K562 (cell line): ENCODE measurements around the gene VIPR2. TPM values are rescaled to one million over a fixed set of nuclear protein-coding genes. Genes with fewer than 3 reads are reported as not detected.

Source experiments
- ATAC-seq: fragments of 200-7000 bp; cut with Tn5 transposase; 3 replicates; pipeline ENCODE4 v1.9.1; 2020; ENCODE audit warnings: moderate library complexity
- BruUV-seq: library from RNA; stranded (reverse); fragments of 400-500 nt; replicated peaks from 2 replicates; lab custom pipeline; 2021; lab: Mats Ljungman, UMichigan
- CTCF ChIA-PET: fragments of 300-600 bp; formaldehyde crosslinking; extraction: SDS; loops from one replicate; lab custom pipeline; 2021; ENCODE audit warnings: low intra/inter-chr PET ratio; lab: Yijun Ruan, JAX
- POLR2A ChIA-PET: fragments of 300-600, 350-650 bp; sonication (Branson Sonifier 250); formaldehyde crosslinking; extraction: SDS; loops from one replicate; lab custom pipeline; 2021; ENCODE audit warnings: antibody characterized with exemption, inconsistent platforms; lab: Yijun Ruan, JAX
- DNase-seq, 4 experiments: peaks; one replicate each; pipeline versions ENCODE4 v3.0.0 to v3.0.0-alpha.2; 2011 to 2018; ENCODE audit warnings: low spot score in 3 of 4, mixed read lengths in 3 of 4; ENCODE audit errors: extremely low read depth in 1 of 4
- FAIRE-seq: peaks from 2 replicates; lab custom pipeline; 2011; peaks lifted over from hg19 to GRCh38; lab: Jason Lieb, UNC
- H2AFZ ChIP-seq: 2 replicates; pipeline ENCODE4 v1.6.0; 2011; ENCODE audit warnings: low read depth, low read length, control low read depth, inconsistent platforms
- H3K27ac ChIP-seq: fragments of 200-600 bp; 3 replicates; pipeline ENCODE4 v1.8.0; 2011; ENCODE audit warnings: low read depth, mild to moderate bottlenecking, control low read depth, inconsistent platforms, low read length, moderate library complexity, mixed read lengths; ENCODE audit errors: extremely low read depth
- H3K27me3 ChIP-seq, 2 experiments: fragments of 300-600 bp in 1 of 2; 2 replicates in 1 of 2; 3 replicates in 1 of 2; pipeline versions ENCODE4 v1.6.0 to v1.8.0; 2011; ENCODE audit warnings: inconsistent platforms in 2 of 2, low read length in 2 of 2, mild to moderate bottlenecking in 1 of 2, mixed read lengths in 1 of 2, moderate library complexity in 1 of 2; ENCODE audit not compliant: control insufficient read depth in 2 of 2, insufficient read depth in 2 of 2
- H3K36me3 ChIP-seq: fragments of 300-600 bp; 3 replicates; pipeline ENCODE4 v1.8.0; 2011; ENCODE audit warnings: mild to moderate bottlenecking, low read length, inconsistent platforms; ENCODE audit not compliant: control insufficient read depth, insufficient read depth
- H3K4me1 ChIP-seq, 2 experiments: fragments of 200-600 bp in 1 of 2; replicated peaks in 1 of 2; 2 replicates in 1 of 2; 3 replicates in 1 of 2; pipeline versions ENCODE4 v1.5.1 to v1.8.0; 2011; ENCODE audit warnings: inconsistent platforms in 2 of 2, low read length in 2 of 2, mild to moderate bottlenecking in 1 of 2, mixed read lengths in 1 of 2, moderate library complexity in 1 of 2; ENCODE audit not compliant: control insufficient read depth in 2 of 2, insufficient read depth in 2 of 2
- H3K4me2 ChIP-seq: 2 replicates; pipeline ENCODE4 v1.6.1; 2011; ENCODE audit warnings: low read length, control low read depth, inconsistent platforms, mixed read lengths; ENCODE audit not compliant: insufficient read depth
- H3K4me3 ChIP-seq: fragments of 200-600 bp; sonication (generic), shearing (Covaris generic); 2 replicates; pipeline ENCODE4 v1.5.1; 2016; ENCODE audit warnings: control low read depth, inconsistent platforms
- H3K79me2 ChIP-seq: fragments of 200-600 bp; 3 replicates; pipeline ENCODE4 v1.8.0; 2011; ENCODE audit warnings: low read length, inconsistent platforms; ENCODE audit not compliant: control insufficient read depth, insufficient read depth
- H3K9ac ChIP-seq, 2 experiments: 2 replicates each; pipeline versions ENCODE4 v1.6.0 to v1.6.1; 2011; ENCODE audit warnings: low read depth in 2 of 2, low read length in 2 of 2, control low read depth in 1 of 2, inconsistent platforms in 1 of 2, mild to moderate bottlenecking in 1 of 2, mixed read lengths in 1 of 2; ENCODE audit not compliant: insufficient read depth in 1 of 2
- H3K9me1 ChIP-seq: one replicate; pipeline ENCODE4 v1.6.0; 2011; ENCODE audit warnings: inconsistent platforms, mild to moderate bottlenecking, low read length, moderate library complexity; ENCODE audit not compliant: control insufficient read depth, insufficient read depth
- H3K9me3 ChIP-seq: replicated peaks from 2 replicates; pipeline ENCODE4 v1.5.1; 2011; ENCODE audit warnings: low read depth, low read length, inconsistent platforms; ENCODE audit not compliant: control insufficient read depth, insufficient read depth
- H4K20me1 ChIP-seq: replicated peaks from 2 replicates; pipeline ENCODE4 v1.6.1; 2011; ENCODE audit warnings: low read length, inconsistent platforms, mixed read lengths; ENCODE audit not compliant: control insufficient read depth, insufficient read depth
- ATF2 ChIP-seq: sonication (generic); formaldehyde crosslinking; IDR thresholded peaks from 2 replicates; pipeline ENCODE4 v1.8.1; 2022; ENCODE audit warnings: missing genetic modification reagents
- C11orf30 ChIP-seq: fragments of 450-650 bp; IDR thresholded peaks from 2 replicates; pipeline ENCODE4 v1.6.1; 2016; ENCODE audit warnings: low read depth, mild to moderate bottlenecking
- DDX20 ChIP-seq: fragments of 450-650 bp; IDR thresholded peaks from 2 replicates; pipeline ENCODE4 v1.6.1; 2016; ENCODE audit warnings: missing genetic modification characterization, low read depth, mild to moderate bottlenecking, missing compliant biosample characterization, moderate library complexity
- DPF2 ChIP-seq: fragments of 450-650 bp; IDR thresholded peaks from 2 replicates; pipeline ENCODE4 v1.6.1; 2016
- FOXO4 ChIP-seq: fragments of 450-650 bp; formaldehyde crosslinking; IDR thresholded peaks from 2 replicates; pipeline ENCODE4 v1.4.0; 2020; ENCODE audit warnings: mild to moderate bottlenecking, moderate library complexity
- KDM1A ChIP-seq, 2 experiments: fragments of 450-650 bp; IDR thresholded peaks; 2 replicates each; pipeline ENCODE4 v1.6.1; 2016; ENCODE audit warnings: mild to moderate bottlenecking in 2 of 2
- MIER1 ChIP-seq: fragments of 450-650 bp; IDR thresholded peaks from 2 replicates; pipeline ENCODE4 v1.6.1; 2016; ENCODE audit warnings: antibody characterized with exemption, mild to moderate bottlenecking, low read depth
- MITF ChIP-seq: IDR thresholded peaks from 2 replicates; pipeline ENCODE4 v1.6.1; 2014; ENCODE audit warnings: antibody characterized with exemption
- MLLT1 ChIP-seq, 2 experiments: fragments of 450-650 bp; IDR thresholded peaks; 2 replicates each; pipeline ENCODE4 v1.6.1; 2016
- SIX5 ChIP-seq, 2 experiments: IDR thresholded peaks; 2 replicates each; pipeline ENCODE4 v1.6.1; 2011; ENCODE audit warnings: low read length in 2 of 2, borderline replicate concordance in 1 of 2, low read depth in 1 of 2, mild to moderate bottlenecking in 1 of 2, moderate library complexity in 1 of 2; ENCODE audit not compliant: insufficient read depth in 1 of 2
- SRSF3 ChIP-seq: fragments of 200-400 bp; formaldehyde crosslinking; IDR thresholded peaks from 2 replicates; pipeline ENCODE4 v1.6.1; 2016; ENCODE audit warnings: mild to moderate bottlenecking, low read length, moderate library complexity; ENCODE audit not compliant: insufficient read depth
- XRCC4 ChIP-seq: IDR thresholded peaks from one replicate; pipeline ENCODE4 v1.6.1; 2011; ENCODE audit not compliant: insufficient read depth, insufficient read length; ENCODE audit errors: extremely low read depth
- XRCC5 ChIP-seq: fragments of 200-400 bp; formaldehyde crosslinking; IDR thresholded peaks from 2 replicates; pipeline ENCODE4 v1.6.1; 2017; ENCODE audit warnings: low read depth, mild to moderate bottlenecking, low read length
- ZNF77 ChIP-seq: fragments of 250-450 bp; sonication (Bioruptor Pico); IDR thresholded peaks from 2 replicates; pipeline ENCODE4 v1.5.0; 2020
- WGBS: fragments of 100-300 bp; shearing (Covaris generic); methylation state at CpG from one replicate; pipeline ENCODE4 v1.1.6; 2016; ENCODE audit warnings: low coverage, mixed read lengths; ENCODE audit not compliant: insufficient coverage; ENCODE audit errors: missing lambda C conversion rate; 5-methylcytosine and 5-hydroxymethylcytosine counted together
- in situ Hi-C: fragments of 300-500 bp; cut with MboI; formaldehyde crosslinking; loops from 4 replicates; pipeline ENCODE4 v1.15.0; 2018; ENCODE audit warnings: inconsistent platforms, mixed read lengths
- intact Hi-C: fragments of 100-400 bp; cut with micrococcal nuclease; formaldehyde crosslinking; loops from 2 replicates; pipeline ENCODE4 v1.14.2; 2022
- polyA plus RNA-seq, 8 experiments: library from polyadenylated mRNA; depleted of rRNA in 4 of 8; stranded (reverse) in 5 of 8; unstranded in 3 of 8; fragments of >200 nt; fragmentation: Nextera tagmentation in 2 of 8; fragmentation: Illumina TruSeq in 1 of 8; extraction: Ambion mirVana in 2 of 8; extraction: Trizol in 1 of 8; gene quantifications; 2 replicates each; pipeline versions ENCODE4 v1.2.1 to v1.2.3, GENCODE V29; 2011 to 2014; ENCODE audit warnings: inconsistent platforms in 1 of 8, missing spikeins in 1 of 8
- total RNA-seq, 7 experiments: library from RNA; depleted of rRNA in 6 of 7; stranded (reverse); fragments of >200 nt in 6 of 7; fragmentation: Illumina TruSeq in 2 of 7; extraction: Trizol in 2 of 7; gene quantifications; 2 replicates each; pipeline versions ENCODE4 v1.2.1 to v1.2.3, GENCODE V29; 2011 to 2021; ENCODE audit warnings: low replicate concordance in 1 of 7

VIPR2 gene
- total and polyA plus RNA-seq, 9 of the 15 experiments (the other 6 are each of a cell fraction or from before 2014, with no cell fraction given), result 0.04 TPM; not detected in 8

GRCh38 chr7:159030490-159031134 is 114.1 kb downstream of the VIPR2 start:
- H3K79me2 ChIP-seq, result no peaks in the 10 kb centered on the region
- in situ Hi-C loops (no loop called here), intact Hi-C loops (no loop called here)
- ChIA-PET POLR2A (interaction anchor here (0.6 to 1.8 kb wide), 6 partner anchors 8 to 204 kb away, joined by 3 to 8 read pairs (median 3); no protein-coding TSS in a partner anchor), CTCF (interaction anchor here (0.7 kb wide), 1 partner anchor 335 kb away, joined by 3 read pairs; no protein-coding TSS in a partner anchor)
- peak overlapping the region; percentile 54 to 93 for H3K9ac ChIP-seq
- 0 out of 2 replicates have a peak, but pooled peaks cover under 1% of the 10 kb centered on the region for H4K20me1 ChIP-seq
- WGBS, result 2% methylated on average over 52 of the region's 59 CpGs
- FAIRE-seq, result peak; percentile 74
- H3K36me3 ChIP-seq, result peaks cover 9% of the 10 kb centered on the region; the same call in 2 of the 3 replicates
- peak overlapping the region; percentile 98 for H2AFZ ChIP-seq
- peak overlapping the region; percentile 46 for H3K4me3 ChIP-seq
- H3K27ac ChIP-seq, result peak overlapping the region; percentile 61
- ATAC-seq, result peak; percentile 96
- TSS peak; percentile 67 for BruUV-seq
- peaks cover 3 to 45% of the 10 kb centered on the region in 2 experiments; a peak in 4 of 5 replicates for H3K4me1 ChIP-seq
- DNase-seq, result peak; percentile 87 to 92 (median 90)
- no peaks in the 10 kb centered on the region for H3K9me3 ChIP-seq
- no peaks in the 10 kb centered on the region for H3K9me1 ChIP-seq
- H3K4me2 ChIP-seq, result peak overlapping the region; percentile 76
- H3K27me3 ChIP-seq, result peaks cover 29 to 67% of the 10 kb centered on the region in 2 experiments
- TF ChIP-seq XRCC4 (no peak), ATF2 (no peak), XRCC5 (peak; percentile 73), KDM1A (IDR thresholded peaks at IDR 0.05) (no peak), SIX5 (IDR thresholded peaks at IDR 0.05; ENCODE audit: borderline replicate concordance in 1 of 2, insufficient read depth in 1 of 2, low read depth in 1 of 2, low read length in 2 of 2) (no peak), ZNF77 (CRISPR knock-in tag) (no peak), MIER1 (no peak), C11orf30 (no peak), MLLT1 (IDR thresholded peaks at IDR 0.05) (peak in 1 of 2 experiments; percentile 79; a peak in 2 of 4 replicates), DPF2 (peak; percentile 69; the same call in 1 of the 2 replicates), FOXO4 (CRISPR knock-in tag) (no peak), MITF (no peak), SRSF3 (0 out of 2 replicates have a peak, but pooled peaks have one; percentile 16), DDX20 (tag) (no peak)
